22Rv1 (cell line): ENCODE results near the gene PTCH1.

ENCODE experiments used
- ZFX ChIP-seq: fragments of 450-650 bp; IDR thresholded peaks from 2 replicates; pipeline ENCODE4 v1.6.1; 2017; ENCODE audit warnings: antibody characterized with exemption, borderline replicate concordance
- TF ChIP-seq, protein P1 (sequence below): fragments of 450-650 bp; IDR thresholded peaks from 2 replicates; pipeline ENCODE4 v1.5.1; 2017; ENCODE audit warnings: mild to moderate bottlenecking

GRCh38 chr9:95551406-95551805 lies 34.6 kb upstream of the PTCH1 start:
- TF ChIP-seq, protein P1, sequence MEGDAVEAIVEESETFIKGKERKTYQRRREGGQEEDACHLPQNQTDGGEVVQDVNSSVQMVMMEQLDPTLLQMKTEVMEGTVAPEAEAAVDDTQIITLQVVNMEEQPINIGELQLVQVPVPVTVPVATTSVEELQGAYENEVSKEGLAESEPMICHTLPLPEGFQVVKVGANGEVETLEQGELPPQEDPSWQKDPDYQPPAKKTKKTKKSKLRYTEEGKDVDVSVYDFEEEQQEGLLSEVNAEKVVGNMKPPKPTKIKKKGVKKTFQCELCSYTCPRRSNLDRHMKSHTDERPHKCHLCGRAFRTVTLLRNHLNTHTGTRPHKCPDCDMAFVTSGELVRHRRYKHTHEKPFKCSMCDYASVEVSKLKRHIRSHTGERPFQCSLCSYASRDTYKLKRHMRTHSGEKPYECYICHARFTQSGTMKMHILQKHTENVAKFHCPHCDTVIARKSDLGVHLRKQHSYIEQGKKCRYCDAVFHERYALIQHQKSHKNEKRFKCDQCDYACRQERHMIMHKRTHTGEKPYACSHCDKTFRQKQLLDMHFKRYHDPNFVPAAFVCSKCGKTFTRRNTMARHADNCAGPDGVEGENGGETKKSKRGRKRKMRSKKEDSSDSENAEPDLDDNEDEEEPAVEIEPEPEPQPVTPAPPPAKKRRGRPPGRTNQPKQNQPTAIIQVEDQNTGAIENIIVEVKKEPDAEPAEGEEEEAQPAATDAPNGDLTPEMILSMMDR = no peak
- TF ChIP-seq ZFX = no peak
